OCI-LY3 (cell line): ENCODE measurements around the gene PLEKHM1.
"Not testable (repeated sequence)": the region's sequence is repeated elsewhere in the genome, so short reads cannot be mapped to it uniquely, and the experiment has no call there.

Experiments used
- CTCF ChIP-seq: fragments of 200-600, 300-600 bp; sonication (generic); IDR thresholded peaks from 2 replicates; pipeline ENCODE4 v1.5.1; 2014; ENCODE audit warnings: antibody characterized with exemption, low read length, low read depth
- EZH2phosphoT487 ChIP-seq: fragments of 200-600 bp; shearing (Covaris generic); IDR thresholded peaks from 2 replicates; pipeline ENCODE4 v1.6.1; 2018; ENCODE audit warnings: antibody characterized with exemption, mixed run types, low read depth

GRCh38 chr17:45494556-45494955 lies 4.0 kb upstream of the PLEKHM1 start:
- TF ChIP-seq CTCF, EZH2phosphoT487: not testable (repeated sequence)
